NCI-H82 (cell line): Measurements from ENCODE around the gene GREB1L.

Source experiments
- DNase-seq: peaks from one replicate; lab custom pipeline; 2025; lab: John Stamatoyannopoulos, UW

Gene GREB1L

DNA sequence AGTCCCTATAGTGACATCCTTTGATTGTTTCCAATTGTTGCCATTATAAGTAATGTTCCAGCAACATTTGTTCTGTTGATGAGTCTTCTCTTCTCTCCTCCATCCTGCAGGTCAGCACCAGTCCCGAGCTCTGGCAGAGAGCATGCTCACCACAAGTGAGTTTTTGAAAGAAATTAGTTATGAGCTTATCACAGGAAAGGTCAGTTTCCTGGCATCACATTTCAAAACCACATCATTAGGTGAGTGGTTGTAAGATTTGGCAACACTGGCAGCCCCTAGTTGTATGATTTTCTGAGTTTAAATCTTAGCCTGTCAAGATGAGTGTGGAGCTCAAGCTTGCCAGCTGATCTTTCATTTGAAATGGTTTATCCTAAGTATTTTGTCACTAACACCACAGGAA lies 208.9 kb downstream of the GREB1L start:
- DNase-seq, result no peak

DNA sequence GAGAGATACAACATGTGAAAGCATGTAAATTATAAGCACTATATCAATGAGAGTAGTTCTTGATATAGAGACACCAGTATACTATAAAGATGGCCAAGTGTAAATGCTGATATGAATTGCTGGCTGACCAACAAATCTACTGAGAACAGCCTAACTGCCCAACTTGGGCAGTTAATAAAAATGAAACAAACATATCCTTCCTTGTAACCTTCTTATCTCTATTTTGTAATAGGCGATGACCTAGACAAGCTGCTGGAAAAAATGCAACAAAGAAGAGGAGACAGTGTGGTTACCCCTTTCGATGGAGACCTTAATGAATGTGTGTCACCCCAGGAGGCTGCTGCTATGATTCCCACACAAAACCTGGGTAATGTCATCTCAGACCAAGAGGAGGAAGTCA lies 209.8 kb downstream of the GREB1L start:
- DNase-seq, result no peak

DNA sequence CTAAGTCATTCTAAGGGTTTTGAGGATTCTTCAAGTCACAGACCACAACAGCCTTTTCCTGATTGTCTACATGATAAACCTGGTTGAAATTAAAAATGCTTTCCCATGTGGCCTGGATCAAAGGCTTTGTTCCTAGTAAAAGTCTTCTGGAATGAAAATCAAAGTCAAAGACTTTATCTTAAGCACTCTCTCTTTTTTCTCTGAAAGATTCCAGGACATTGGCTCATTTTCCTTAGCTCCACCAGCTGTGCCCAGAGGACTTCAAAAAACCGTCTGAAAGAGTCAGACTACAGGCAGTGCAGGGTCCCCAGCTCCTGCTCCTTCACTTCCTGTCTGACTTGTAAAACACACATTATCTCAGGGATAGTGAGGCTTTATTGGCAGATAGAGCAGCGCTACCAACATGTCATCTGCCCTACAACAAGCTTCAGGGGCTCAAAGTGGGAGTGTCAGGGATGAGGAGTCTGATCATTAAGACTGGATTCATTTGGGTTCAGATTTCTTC lies 210.3 kb downstream of the GREB1L start:
- DNase-seq, result no peak

DNA sequence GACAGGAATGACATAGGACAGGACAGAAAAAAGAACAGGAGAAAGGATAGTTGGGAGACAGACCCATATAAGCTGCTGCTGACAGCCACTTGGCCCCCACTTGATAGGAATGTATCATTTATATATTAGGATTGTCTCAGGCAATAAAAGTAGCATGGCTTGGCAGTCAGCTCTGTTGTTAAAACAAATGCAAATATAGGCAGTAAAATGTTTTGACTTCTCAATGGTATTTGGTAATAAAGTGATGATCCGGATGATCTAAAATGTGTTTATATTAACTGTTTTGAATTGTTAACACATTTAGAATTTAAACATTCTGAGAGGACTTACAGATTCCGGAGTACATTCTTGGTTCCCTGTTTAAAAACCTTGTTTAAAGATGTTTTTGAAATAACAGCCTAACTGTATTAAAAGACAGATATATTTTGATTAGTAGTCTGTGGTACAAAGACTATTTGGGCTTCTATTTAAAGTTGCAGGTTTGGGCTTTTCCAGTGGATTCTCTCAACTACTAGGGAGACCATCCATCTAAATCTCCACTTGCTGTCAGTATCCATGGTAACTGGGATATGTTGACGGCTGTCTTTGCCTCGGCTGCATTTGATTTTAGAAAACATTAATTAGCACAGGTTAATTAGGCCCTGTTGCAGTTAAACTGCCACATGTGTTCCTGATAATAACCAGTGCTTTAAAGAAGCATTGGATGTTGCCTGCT lies 210.9 kb downstream of the GREB1L start:
- DNase-seq, result no peak

DNA sequence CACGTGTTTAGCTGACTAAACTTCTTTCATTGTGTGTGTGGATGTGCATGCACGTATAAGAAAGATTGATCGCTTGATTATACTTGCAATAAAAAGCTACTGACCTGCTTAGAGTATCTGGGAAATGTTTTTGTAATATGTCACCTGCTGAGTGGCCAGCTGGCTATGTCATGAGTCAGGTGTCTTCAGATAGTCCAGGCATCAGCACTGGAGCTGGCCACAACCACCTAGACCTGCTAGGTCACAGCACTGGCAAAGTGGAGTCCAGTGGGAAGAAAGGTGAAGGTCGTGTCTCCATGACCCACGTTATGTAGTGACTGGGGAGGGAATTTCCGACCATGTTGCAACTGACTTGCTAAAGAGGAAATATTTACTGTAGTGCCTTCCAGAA lies 211.5 kb downstream of the GREB1L start:
- no peak for DNase-seq

DNA sequence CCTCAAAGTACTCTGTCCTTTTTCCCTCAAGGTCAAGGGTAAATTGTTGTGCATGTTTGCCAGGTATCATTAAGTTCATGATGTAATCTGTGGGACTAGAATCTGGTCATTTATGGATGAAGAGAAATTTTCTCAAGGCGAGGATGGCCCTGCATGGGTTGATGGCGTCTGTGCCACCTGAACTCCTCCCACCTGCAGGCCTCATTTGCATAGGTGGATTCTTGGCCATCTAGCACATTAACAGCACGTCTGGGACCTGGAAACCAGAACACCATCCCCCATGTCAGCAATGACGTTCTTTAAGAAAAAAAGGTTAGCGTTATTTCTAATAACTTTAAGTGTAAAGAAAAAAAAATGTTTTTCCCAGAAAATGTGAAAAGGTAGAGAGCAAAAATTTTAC lies 212.7 kb downstream of the GREB1L start:
- no peak for DNase-seq

DNA sequence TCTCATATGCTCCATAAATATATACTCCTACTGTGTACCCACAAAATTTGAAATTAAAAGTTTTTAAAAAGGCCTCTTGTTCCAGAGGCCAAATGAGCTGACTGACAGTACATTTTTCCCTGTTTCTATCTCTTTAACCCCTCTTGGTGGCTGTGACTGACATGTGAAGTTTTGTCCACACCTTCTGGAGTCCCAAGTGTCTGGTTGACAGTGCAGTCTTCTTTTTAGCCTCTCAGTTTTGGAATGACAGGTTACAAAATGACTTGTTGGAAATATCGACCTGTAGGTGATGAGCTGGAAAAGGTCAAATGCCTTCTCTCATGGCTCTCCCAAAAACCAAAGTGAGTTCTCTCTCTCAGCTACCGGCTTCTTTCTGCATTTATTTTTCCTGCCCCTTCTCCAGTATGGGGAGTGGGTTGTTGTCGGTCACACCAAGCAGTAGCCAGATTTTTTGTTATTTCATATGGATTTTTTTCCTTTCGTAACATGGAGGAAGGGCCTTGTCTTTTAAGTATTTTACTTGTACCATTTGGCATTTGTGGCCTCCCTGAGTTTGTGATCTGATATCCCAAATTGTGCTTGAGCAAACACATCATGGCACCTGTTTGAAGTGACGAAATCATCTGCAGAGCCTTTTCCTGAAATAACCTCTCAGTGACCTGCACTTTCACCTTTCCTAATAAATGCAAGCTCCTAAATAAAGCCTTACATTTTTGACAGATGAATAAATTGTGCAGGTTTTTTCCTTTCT lies 214.6 kb downstream of the GREB1L start:
- DNase-seq, result no peak

DNA sequence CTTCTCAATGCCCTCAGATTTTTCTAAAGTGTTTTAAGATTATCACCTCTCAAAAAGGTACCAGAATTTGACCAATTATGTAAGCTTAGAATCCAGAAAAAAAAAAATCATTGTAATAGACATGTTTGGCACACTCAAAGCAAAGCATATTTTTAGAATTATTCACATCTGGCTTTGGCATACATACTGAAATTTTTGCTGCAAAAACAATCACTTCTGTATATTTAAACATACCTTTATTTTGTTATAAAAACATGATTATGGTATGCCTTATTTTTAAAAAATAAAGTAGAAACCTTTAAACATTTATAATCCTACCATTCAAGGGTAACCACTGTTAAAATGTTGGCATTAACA lies 215.1 kb downstream of the GREB1L start:
- DNase-seq, result no peak

DNA sequence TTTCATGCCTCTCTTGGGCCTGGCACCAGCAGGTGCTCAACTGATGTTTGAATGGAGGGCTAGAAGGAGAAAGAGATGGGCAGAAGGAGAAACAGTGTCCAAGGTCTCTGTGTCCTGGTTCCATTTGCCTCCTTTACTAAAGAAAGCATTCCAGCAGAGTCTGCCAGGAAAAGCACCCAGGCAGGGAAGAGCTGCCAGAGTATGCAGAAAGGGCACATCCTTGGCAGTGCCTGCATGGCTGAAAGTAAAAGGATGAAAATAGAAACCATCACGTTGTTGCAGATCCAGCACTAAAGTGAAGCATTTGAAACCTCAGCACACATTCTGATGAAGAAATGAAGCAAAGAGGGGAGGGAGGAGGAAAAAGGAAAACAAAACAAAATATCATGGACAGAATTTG lies 216.3 kb downstream of the GREB1L start:
- no peak for DNase-seq

DNA sequence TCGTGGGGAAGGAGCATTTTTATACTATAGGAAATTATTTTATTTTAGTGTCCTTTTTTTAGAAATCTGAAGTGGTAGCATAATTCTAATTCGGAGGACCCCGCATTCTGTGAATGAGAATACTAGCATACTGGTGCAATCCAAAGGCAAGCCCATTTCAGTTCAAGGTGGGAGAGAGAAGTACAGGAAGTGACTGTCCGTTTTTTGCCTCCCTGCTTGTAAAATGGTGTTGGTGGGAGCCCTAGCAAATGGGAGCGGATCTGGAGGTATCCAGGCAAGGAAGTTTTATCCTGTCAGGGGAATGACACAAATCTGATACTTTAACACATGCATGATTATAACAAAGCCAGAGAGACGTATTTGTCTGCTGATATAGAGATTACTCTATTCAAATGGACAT lies 216.8 kb downstream of the GREB1L start:
- DNase-seq, result no peak

DNA sequence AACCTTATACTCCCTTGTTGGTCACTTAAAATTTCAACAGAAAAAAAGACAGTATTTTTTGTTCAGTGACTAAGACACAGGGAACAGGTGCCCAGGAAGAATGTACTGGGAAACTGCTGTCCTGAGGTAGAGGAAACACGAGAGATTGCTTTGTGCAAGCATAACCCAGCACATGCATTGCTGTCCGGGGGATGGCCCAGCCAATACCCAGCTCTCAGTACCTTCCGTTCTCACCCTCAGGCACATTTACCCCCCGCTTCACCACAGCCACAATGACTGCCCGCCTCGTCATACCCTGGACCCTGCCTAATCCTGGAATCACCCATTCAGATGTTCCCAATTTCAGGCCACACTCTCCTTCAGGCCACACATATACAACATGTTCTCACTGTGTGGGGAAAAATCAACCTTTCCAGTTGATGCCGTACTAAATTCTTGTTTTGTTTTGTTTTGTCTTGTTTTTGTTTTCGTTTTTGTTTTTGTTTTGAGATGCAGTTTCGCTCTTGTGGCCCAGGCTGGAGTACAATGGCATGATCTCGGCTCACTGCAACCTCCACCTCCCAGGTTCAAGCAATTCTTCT lies 217.8 kb downstream of the GREB1L start:
- no peak for DNase-seq

DNA sequence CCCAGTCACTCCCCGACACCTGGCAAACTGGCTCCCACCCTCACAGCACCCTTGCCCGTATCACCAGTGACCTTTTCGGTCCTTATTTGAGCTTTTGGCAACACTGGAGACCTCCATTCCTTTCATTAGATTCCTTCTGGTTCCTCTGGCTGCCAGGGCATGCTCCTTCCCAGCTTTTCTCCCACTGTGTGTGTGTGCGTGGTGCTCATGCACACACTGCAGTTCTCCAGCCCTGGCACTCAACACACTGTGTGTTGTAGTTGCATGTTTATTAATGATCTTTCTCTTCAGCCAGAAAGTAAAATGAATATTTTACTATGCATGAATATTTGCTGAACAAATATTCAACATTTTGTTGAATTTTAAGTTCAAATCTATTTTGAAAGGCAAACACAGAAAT lies 219.4 kb downstream of the GREB1L start:
- no peak for DNase-seq

DNA sequence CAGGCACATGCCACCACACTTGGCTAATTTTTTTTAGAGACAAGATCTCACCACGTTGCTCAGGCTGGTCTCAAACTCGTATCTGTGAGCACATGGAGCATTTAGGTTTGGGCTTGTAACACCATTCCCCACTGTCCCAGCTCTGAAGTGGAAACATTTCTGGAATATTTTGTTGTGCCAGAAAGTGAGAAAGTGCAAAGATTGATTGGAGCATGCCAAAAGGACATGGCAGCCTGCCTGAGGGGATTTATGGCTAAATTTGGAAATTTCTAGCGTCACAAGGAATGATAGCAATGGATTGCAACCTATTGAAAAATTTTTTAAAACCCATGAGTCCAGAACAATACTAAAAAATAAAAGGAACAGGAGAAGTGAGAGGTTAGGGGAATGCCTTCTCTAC lies 221.7 kb downstream of the GREB1L start:
- no peak for DNase-seq

DNA sequence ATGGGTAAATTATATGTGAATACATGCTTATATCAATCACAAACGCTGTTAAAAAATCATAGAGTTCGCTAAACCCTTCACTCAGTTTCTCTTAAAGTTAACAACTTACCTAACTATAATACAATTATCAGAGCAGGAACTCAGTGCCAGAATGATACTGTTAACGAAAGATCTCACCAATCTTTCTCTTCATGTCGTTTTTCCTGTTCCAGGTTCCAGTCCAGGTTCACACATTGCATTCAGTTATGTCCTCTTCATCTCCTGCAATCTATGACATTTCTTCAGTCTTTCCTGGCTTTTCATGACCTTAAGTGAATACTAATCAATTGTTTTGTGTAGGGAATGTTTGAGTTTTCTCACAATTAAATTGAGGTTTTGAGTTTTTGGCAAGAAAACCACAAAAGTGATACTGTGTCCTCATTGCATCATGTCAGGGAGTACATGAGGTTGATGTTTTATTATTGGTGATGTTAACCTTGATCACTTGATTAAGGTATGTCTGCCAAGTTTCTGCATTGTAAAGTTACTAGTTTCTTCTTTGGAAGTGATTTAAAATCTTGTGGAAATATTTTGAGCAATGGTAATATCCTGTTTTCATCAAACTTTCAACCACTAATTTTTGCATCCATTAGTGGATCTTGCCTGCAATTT lies 226.6 kb downstream of the GREB1L start:
- no peak for DNase-seq

DNA sequence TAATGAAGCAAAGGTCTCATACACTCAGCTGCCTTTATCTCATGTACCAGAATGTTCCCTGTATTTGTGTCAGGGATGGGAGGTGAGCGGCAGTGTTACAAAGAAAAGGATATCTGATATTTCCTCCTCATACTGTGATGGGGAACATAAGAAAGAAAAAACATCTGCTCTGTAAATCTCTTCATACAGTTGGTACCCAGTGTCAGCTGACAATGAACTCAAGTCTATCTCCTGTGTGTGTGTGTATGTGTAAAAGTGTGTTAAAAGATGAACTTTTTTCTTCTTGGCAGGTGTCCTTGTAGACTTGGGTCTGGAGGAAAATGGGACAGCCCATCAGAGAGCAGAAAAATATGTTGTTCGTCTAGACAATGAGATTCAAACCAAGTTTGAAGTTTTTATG lies 230.7 kb downstream of the GREB1L start:
- no peak for DNase-seq

DNA sequence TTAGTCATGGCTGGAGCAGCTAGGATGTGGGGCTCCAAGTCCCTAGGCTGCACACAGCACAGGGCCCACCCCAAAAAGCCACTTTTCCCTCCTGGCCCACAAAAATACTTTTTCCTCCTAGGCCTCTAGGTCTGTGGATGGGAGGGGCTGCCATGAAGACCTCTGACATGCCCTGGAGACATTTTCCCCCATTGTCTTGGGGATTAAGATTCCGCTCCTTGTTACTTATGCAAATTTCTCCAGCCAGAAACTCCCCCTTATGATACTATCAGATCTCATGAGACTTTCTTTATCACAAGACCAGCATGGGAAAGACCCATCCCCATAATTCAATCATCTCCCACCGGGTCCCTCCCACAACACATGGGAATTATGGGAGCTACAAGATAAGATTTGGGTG lies 232.6 kb downstream of the GREB1L start:
- DNase-seq, result no peak

DNA sequence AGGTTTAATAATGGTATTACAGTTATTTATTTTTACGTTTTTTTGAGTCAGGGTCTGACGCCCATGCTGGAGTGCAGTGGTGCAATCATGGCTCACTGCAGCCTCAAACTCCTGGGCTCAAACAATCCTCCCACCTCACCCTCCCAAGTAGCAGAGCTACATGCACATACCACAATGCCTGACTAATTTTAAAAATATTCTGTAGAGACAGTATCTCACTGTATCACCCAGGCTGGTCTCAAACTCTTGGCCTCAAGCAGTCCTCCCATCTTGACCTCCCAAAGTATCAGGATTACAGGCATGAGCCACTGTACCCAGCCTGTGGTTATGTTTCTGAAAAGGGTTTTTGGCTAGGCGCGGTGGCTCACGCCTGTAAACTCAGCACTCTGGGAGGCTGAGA lies 237.7 kb downstream of the GREB1L start:
- DNase-seq, result no peak

DNA sequence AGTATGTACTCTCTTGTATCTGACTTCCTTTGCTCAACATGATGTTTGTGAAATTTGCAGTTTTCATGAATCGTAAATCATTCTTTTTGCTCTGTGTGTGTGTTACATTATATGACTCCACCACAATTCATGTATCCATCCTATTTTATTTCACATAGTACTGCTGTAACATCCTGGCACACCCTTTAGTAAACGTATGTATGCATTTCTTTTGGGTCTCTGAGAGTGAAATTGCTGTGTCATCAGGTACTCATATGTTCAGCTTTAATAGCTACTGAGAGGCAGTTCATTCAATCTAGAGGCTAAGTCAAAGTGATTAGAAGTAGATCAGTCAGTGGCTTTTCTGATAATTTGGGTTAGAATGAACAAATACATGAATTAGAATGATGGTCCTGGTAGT lies 239.7 kb downstream of the GREB1L start:
- DNase-seq, result no peak

DNA sequence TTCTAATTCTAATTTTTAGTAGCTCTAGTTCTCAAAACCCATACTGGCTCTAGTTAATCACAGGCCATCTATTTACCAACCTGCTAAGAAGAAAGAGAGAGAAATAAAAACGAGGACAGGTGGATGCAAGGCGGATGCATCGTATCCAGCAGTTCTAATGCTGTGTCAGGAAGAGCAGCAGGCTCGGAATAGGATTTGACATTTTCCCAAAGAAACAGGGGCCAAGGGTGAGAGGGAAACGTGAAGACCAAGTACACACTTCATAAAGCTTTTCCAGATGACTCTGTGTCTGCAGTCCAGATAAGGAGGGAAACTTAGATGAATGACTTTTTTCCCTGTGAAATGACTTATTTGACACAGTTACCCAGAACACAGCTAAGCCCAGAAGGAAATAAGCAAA lies 241.0 kb downstream of the GREB1L start:
- no peak for DNase-seq

DNA sequence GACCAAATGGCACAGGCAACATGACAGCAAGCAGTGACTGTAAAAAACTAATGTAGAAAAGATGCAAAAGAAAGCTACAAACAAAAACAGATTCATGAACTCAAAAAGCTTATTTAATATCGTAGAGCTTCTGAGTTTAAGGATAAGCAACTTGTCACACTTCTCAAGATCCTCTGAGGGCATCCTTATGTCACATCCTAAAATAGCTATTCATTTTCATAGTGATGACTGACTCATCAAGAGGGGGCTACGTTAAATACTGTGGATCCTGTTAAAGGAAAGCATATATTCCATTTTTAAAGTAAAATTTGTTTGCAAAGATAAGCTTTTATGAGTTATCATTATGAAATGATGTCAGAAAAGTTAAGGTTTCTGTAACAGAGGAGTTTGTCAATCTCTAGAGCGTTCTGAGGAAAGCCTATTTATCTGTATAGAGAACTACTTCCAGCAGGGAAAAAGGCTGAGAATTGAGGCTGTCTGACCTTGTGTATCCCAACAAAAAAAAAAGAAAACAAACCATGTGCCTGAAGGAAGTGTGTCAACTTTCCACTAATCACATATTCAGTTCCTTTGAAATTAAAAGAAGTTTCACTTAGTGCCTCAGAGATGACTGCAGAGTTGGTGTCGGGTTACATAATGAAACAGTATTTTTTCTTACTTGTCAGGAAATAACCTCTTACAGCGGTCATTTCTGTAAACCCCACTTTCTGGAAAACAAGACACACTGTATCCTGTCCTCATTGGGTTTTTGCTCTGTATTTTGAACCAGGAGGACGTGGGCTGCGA lies 243.0 kb downstream of the GREB1L start:
- DNase-seq, result no peak

DNA sequence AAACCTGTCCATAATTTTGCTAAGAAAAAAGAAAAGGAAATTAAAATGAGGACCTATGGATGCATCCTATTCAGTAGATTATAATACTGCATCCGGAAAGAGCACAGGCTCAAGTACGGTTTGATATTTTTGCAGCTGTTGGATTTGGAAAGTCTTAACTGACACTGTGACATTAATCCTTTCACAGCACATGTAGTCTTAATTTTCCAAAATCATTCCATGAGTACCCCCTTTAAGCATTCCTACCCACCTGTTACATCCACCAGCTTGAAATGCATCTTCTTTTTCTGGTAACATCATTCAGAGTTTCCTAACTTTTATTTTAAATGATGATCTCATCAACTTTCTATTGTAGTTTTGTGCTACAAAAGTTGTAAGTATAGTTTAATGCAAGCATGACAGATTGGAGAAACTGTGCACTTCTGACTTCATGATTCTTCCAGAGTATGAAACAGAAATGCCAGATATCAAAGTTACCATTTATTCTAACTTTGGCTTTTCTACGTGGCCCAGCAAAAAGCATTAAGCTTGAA lies 244.9 kb downstream of the GREB1L start:
- DNase-seq, result no peak
